K562 (cell line): Measurements from ENCODE around the gene CFAP58. TPM values are rescaled to one million over a fixed set of nuclear protein-coding genes. Genes with fewer than 3 reads are reported as not detected.
A peak's percentile ranks its signal among the peaks of the same experiment; 100 is the strongest.

Source experiments
- ATAC-seq: fragments of 200-7000 bp; cut with Tn5 transposase; 3 replicates; pipeline ENCODE4 v1.9.1; 2020; ENCODE audit warnings: moderate library complexity
- BruUV-seq: library from RNA; stranded (reverse); fragments of 400-500 nt; replicated peaks from 2 replicates; lab custom pipeline; 2021; lab: Mats Ljungman, UMichigan
- CTCF ChIA-PET: fragments of 300-600 bp; formaldehyde crosslinking; extraction: SDS; loops from one replicate; lab custom pipeline; 2021; ENCODE audit warnings: low intra/inter-chr PET ratio; lab: Yijun Ruan, JAX
- POLR2A ChIA-PET: fragments of 300-600, 350-650 bp; sonication (Branson Sonifier 250); formaldehyde crosslinking; extraction: SDS; loops from one replicate; lab custom pipeline; 2021; ENCODE audit warnings: antibody characterized with exemption, inconsistent platforms; lab: Yijun Ruan, JAX
- DNase-seq, 4 experiments: peaks; one replicate each; pipeline versions ENCODE4 v3.0.0 to v3.0.0-alpha.2; 2011 to 2018; ENCODE audit warnings: low spot score in 3 of 4, mixed read lengths in 3 of 4; ENCODE audit errors: extremely low read depth in 1 of 4
- FAIRE-seq: peaks from 2 replicates; lab custom pipeline; 2011; peaks lifted over from hg19 to GRCh38; lab: Jason Lieb, UNC
- H2AFZ ChIP-seq: 2 replicates; pipeline ENCODE4 v1.6.0; 2011; ENCODE audit warnings: low read depth, low read length, control low read depth, inconsistent platforms
- H3K27ac ChIP-seq: fragments of 200-600 bp; 3 replicates; pipeline ENCODE4 v1.8.0; 2011; ENCODE audit warnings: low read depth, mild to moderate bottlenecking, control low read depth, inconsistent platforms, low read length, moderate library complexity, mixed read lengths; ENCODE audit errors: extremely low read depth
- H3K27me3 ChIP-seq, 2 experiments: fragments of 300-600 bp in 1 of 2; 2 replicates in 1 of 2; 3 replicates in 1 of 2; pipeline versions ENCODE4 v1.6.0 to v1.8.0; 2011; ENCODE audit warnings: inconsistent platforms in 2 of 2, low read length in 2 of 2, mild to moderate bottlenecking in 1 of 2, mixed read lengths in 1 of 2, moderate library complexity in 1 of 2; ENCODE audit not compliant: control insufficient read depth in 2 of 2, insufficient read depth in 2 of 2
- H3K36me3 ChIP-seq: fragments of 300-600 bp; 3 replicates; pipeline ENCODE4 v1.8.0; 2011; ENCODE audit warnings: mild to moderate bottlenecking, low read length, inconsistent platforms; ENCODE audit not compliant: control insufficient read depth, insufficient read depth
- H3K4me1 ChIP-seq, 2 experiments: fragments of 200-600 bp in 1 of 2; replicated peaks in 1 of 2; 2 replicates in 1 of 2; 3 replicates in 1 of 2; pipeline versions ENCODE4 v1.5.1 to v1.8.0; 2011; ENCODE audit warnings: inconsistent platforms in 2 of 2, low read length in 2 of 2, mild to moderate bottlenecking in 1 of 2, mixed read lengths in 1 of 2, moderate library complexity in 1 of 2; ENCODE audit not compliant: control insufficient read depth in 2 of 2, insufficient read depth in 2 of 2
- H3K4me2 ChIP-seq: 2 replicates; pipeline ENCODE4 v1.6.1; 2011; ENCODE audit warnings: low read length, control low read depth, inconsistent platforms, mixed read lengths; ENCODE audit not compliant: insufficient read depth
- H3K4me3 ChIP-seq: fragments of 200-600 bp; sonication (generic), shearing (Covaris generic); 2 replicates; pipeline ENCODE4 v1.5.1; 2016; ENCODE audit warnings: control low read depth, inconsistent platforms
- H3K79me2 ChIP-seq: fragments of 200-600 bp; 3 replicates; pipeline ENCODE4 v1.8.0; 2011; ENCODE audit warnings: low read length, inconsistent platforms; ENCODE audit not compliant: control insufficient read depth, insufficient read depth
- H3K9ac ChIP-seq, 2 experiments: 2 replicates each; pipeline versions ENCODE4 v1.6.0 to v1.6.1; 2011; ENCODE audit warnings: low read depth in 2 of 2, low read length in 2 of 2, control low read depth in 1 of 2, inconsistent platforms in 1 of 2, mild to moderate bottlenecking in 1 of 2, mixed read lengths in 1 of 2; ENCODE audit not compliant: insufficient read depth in 1 of 2
- H3K9me1 ChIP-seq: one replicate; pipeline ENCODE4 v1.6.0; 2011; ENCODE audit warnings: inconsistent platforms, mild to moderate bottlenecking, low read length, moderate library complexity; ENCODE audit not compliant: control insufficient read depth, insufficient read depth
- H3K9me3 ChIP-seq: replicated peaks from 2 replicates; pipeline ENCODE4 v1.5.1; 2011; ENCODE audit warnings: low read depth, low read length, inconsistent platforms; ENCODE audit not compliant: control insufficient read depth, insufficient read depth
- H4K20me1 ChIP-seq: replicated peaks from 2 replicates; pipeline ENCODE4 v1.6.1; 2011; ENCODE audit warnings: low read length, inconsistent platforms, mixed read lengths; ENCODE audit not compliant: control insufficient read depth, insufficient read depth
- BMI1 ChIP-seq: fragments of 150-350 bp; IDR thresholded peaks from 2 replicates; pipeline ENCODE4 v1.6.1; 2014; ENCODE audit warnings: low read length
- BRF1 ChIP-seq: IDR thresholded peaks from 3 replicates; pipeline ENCODE4 v1.6.1; 2011; ENCODE audit warnings: borderline replicate concordance, mild to moderate bottlenecking; ENCODE audit not compliant: insufficient read length; ENCODE audit errors: extremely low read depth
- DPF2 ChIP-seq: fragments of 450-650 bp; IDR thresholded peaks from 2 replicates; pipeline ENCODE4 v1.6.1; 2016
- ETS2 ChIP-seq: IDR thresholded peaks from 2 replicates; pipeline ENCODE4 v1.6.1; 2016; ENCODE audit warnings: borderline replicate concordance, missing genetic modification characterization, mild to moderate bottlenecking, moderate library complexity, missing compliant biosample characterization; ENCODE audit not compliant: poor library complexity, severe bottlenecking
- FUS ChIP-seq: fragments of 200-400 bp; formaldehyde crosslinking; optimal IDR thresholded peaks from 2 replicates; pipeline ENCODE3; 2017; ENCODE audit warnings: low read depth, low read length
- MEIS2 ChIP-seq: fragments of 450-650 bp; IDR thresholded peaks from 2 replicates; pipeline ENCODE4 v1.6.1; 2014; ENCODE audit warnings: mild to moderate bottlenecking; ENCODE audit not compliant: partially characterized antibody
- NCOA1 ChIP-seq: fragments of 450-650 bp; IDR thresholded peaks from 2 replicates; pipeline ENCODE4 v1.6.1; 2016; ENCODE audit warnings: low read depth
- PHB2 ChIP-seq: fragments of 450-650 bp; IDR thresholded peaks from 2 replicates; pipeline ENCODE4 v1.6.1; 2017; ENCODE audit warnings: low read depth
- SAP30 ChIP-seq: fragments of 200-600 bp; sonication (generic); IDR thresholded peaks from 2 replicates; pipeline ENCODE4 v1.6.1; 2012; ENCODE audit warnings: borderline replicate concordance, low read depth, mild to moderate bottlenecking, moderate library complexity, low read length, control low read depth, inconsistent platforms; ENCODE audit not compliant: insufficient read depth, poor library complexity, severe bottlenecking
- SIX5 ChIP-seq, 2 experiments: IDR thresholded peaks; 2 replicates each; pipeline ENCODE4 v1.6.1; 2011; ENCODE audit warnings: low read length in 2 of 2, borderline replicate concordance in 1 of 2, low read depth in 1 of 2, mild to moderate bottlenecking in 1 of 2, moderate library complexity in 1 of 2; ENCODE audit not compliant: insufficient read depth in 1 of 2
- SMARCA4 ChIP-seq: fragments of 450-650 bp; IDR thresholded peaks from 2 replicates; pipeline ENCODE4 v1.6.1; 2016
- ZC3H11A ChIP-seq: IDR thresholded peaks from 2 replicates; pipeline ENCODE4 v1.6.1; 2012; ENCODE audit warnings: low read depth, low read length, improper control_type of control experiment
- ZFP1 ChIP-seq: fragments of 450-650 bp; formaldehyde crosslinking; IDR thresholded peaks from 2 replicates; pipeline ENCODE4 v1.4.0; 2020; ENCODE audit warnings: mild to moderate bottlenecking, mixed read lengths
- ZNF263 ChIP-seq: sonication (generic); formaldehyde crosslinking; IDR thresholded peaks from 2 replicates; pipeline ENCODE4 v1.8.0; 2022; ENCODE audit warnings: mild to moderate bottlenecking, missing genetic modification reagents, borderline replicate concordance
- WGBS: fragments of 100-300 bp; shearing (Covaris generic); methylation state at CpG from one replicate; pipeline ENCODE4 v1.1.6; 2016; ENCODE audit warnings: low coverage, mixed read lengths; ENCODE audit not compliant: insufficient coverage; ENCODE audit errors: missing lambda C conversion rate; 5-methylcytosine and 5-hydroxymethylcytosine counted together
- in situ Hi-C: fragments of 300-500 bp; cut with MboI; formaldehyde crosslinking; loops from 4 replicates; pipeline ENCODE4 v1.15.0; 2018; ENCODE audit warnings: inconsistent platforms, mixed read lengths
- intact Hi-C: fragments of 100-400 bp; cut with micrococcal nuclease; formaldehyde crosslinking; loops from 2 replicates; pipeline ENCODE4 v1.14.2; 2022
- polyA plus RNA-seq, 8 experiments: library from polyadenylated mRNA; depleted of rRNA in 4 of 8; stranded (reverse) in 5 of 8; unstranded in 3 of 8; fragments of >200 nt; fragmentation: Nextera tagmentation in 2 of 8; fragmentation: Illumina TruSeq in 1 of 8; extraction: Ambion mirVana in 2 of 8; extraction: Trizol in 1 of 8; gene quantifications; 2 replicates each; pipeline versions ENCODE4 v1.2.1 to v1.2.3, GENCODE V29; 2011 to 2014; ENCODE audit warnings: inconsistent platforms in 1 of 8, missing spikeins in 1 of 8
- total RNA-seq, 7 experiments: library from RNA; depleted of rRNA in 6 of 7; stranded (reverse); fragments of >200 nt in 6 of 7; fragmentation: Illumina TruSeq in 2 of 7; extraction: Trizol in 2 of 7; gene quantifications; 2 replicates each; pipeline versions ENCODE4 v1.2.1 to v1.2.3, GENCODE V29; 2011 to 2021; ENCODE audit warnings: low replicate concordance in 1 of 7
- TF ChIP-seq, protein P1 (sequence below): fragments of 250-450 bp; sonication (Bioruptor Pico); IDR thresholded peaks from 2 replicates; pipeline ENCODE4 v1.4.0; 2020; ENCODE audit warnings: mild to moderate bottlenecking
- TF ChIP-seq, protein P2 (sequence below): fragments of 250-450 bp; sonication (Bioruptor Pico); IDR thresholded peaks from 2 replicates; pipeline ENCODE4 v1.5.1; 2021; ENCODE audit warnings: mild to moderate bottlenecking
- TF ChIP-seq, protein P3 (sequence below): fragments of 200-800 bp; sonication (Bioruptor generic); IDR thresholded peaks from 2 replicates; pipeline ENCODE4 v1.6.1; 2017; ENCODE audit warnings: missing genetic modification characterization, missing compliant biosample characterization

CFAP58 gene
- total and polyA plus RNA-seq, 9 of the 15 experiments (the other 6 are each of a cell fraction or from before 2014, with no cell fraction given) = 0.08 to 2.0 (median 0.71) TPM

DNA sequence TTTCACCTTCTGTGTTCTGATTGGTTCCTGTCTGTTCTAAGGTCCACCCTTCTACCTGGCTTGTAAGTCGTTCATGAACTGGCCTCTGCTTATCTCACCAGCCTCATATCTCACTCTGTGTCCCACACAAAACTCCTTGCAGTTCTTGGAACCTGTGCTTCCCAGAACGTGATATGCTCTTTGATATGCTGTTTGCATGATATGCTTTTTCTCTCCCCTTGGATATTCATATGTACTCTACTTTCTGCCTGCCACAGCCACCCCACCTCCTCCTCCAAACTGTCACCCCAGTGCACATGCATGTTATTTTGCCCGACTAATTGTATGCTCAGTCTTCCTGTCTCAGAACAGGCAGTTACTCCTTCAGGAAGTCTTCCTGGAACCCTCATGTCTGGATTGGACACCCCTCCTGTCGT lies 13.5 kb upstream of the CFAP58 start:
- in situ Hi-C loops (loop anchor here (10.0 kb wide), 1 partner anchor 45 kb away; no protein-coding TSS in a partner anchor), intact Hi-C loops (no loop called here)
- Histone ChIP-seq H3K4me2 (peak overlapping the region; percentile 91), H3K36me3 (peaks cover 10% of the 10 kb centered on the region; the same call in 2 of the 3 replicates), H4K20me1 (0 out of 2 replicates have a peak, but pooled peaks cover 1% of the 10 kb centered on the region), H2AFZ (peak overlapping the region; percentile 72; the same call in 1 of the 2 replicates), H3K4me3 (peak overlapping the region; percentile 98), H3K79me2 (peaks cover 69% of the 10 kb centered on the region), H3K9me3 (no peaks in the 10 kb centered on the region), H3K9me1 (no peaks in the 10 kb centered on the region), H3K4me1 (peaks cover 4 to 33% of the 10 kb centered on the region in 2 experiments), H3K9ac (peak overlapping the region; percentile 79 to 87; a peak in 3 of 4 replicates), H3K27me3 (no peaks in the 10 kb centered on the region), H3K27ac (peak overlapping the region; percentile 98)
- ATAC-seq (peak; percentile 70), DNase-seq (peak; percentile 66 to 91 (median 81)), FAIRE-seq (peak; percentile 97)
- ChIA-PET CTCF (no interaction called here), POLR2A (interaction anchor here (1.0 to 1.4 kb wide), 2 partner anchors 14 to 84 kb away, joined by 3 to 5 read pairs; partner anchors contain the start of gene CFAP58)
- BruUV-seq = no TSS peak
- 0% methylated on average over 4 of the region's 4 CpGs for whole genome bisulfite sequencing
- no peak for TF ChIP-seq MEIS2
- TF ChIP-seq SIX5 (IDR thresholded peaks at IDR 0.05; ENCODE audit: borderline replicate concordance in 1 of 2, insufficient read depth in 1 of 2, low read depth in 1 of 2, low read length in 2 of 2) = no peak
- no peak for TF ChIP-seq ZFP1 (CRISPR knock-in tag)
- no peak for TF ChIP-seq ETS2
- TF ChIP-seq, protein P1, sequence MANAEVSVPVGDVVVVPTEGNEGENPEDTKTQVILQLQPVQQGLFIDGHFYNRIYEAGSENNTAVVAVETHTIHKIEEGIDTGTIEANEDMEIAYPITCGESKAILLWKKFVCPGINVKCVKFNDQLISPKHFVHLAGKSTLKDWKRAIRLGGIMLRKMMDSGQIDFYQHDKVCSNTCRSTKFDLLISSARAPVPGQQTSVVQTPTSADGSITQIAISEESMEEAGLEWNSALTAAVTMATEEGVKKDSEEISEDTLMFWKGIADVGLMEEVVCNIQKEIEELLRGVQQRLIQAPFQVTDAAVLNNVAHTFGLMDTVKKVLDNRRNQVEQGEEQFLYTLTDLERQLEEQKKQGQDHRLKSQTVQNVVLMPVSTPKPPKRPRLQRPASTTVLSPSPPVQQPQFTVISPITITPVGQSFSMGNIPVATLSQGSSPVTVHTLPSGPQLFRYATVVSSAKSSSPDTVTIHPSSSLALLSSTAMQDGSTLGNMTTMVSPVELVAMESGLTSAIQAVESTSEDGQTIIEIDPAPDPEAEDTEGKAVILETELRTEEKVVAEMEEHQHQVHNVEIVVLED = no peak
- TF ChIP-seq PHB2 = no peak
- TF ChIP-seq BRF1 = no peak
- no peak for TF ChIP-seq ZC3H11A
- TF ChIP-seq SAP30 = no peak
- TF ChIP-seq BMI1 = no peak
- TF ChIP-seq, protein P2, sequence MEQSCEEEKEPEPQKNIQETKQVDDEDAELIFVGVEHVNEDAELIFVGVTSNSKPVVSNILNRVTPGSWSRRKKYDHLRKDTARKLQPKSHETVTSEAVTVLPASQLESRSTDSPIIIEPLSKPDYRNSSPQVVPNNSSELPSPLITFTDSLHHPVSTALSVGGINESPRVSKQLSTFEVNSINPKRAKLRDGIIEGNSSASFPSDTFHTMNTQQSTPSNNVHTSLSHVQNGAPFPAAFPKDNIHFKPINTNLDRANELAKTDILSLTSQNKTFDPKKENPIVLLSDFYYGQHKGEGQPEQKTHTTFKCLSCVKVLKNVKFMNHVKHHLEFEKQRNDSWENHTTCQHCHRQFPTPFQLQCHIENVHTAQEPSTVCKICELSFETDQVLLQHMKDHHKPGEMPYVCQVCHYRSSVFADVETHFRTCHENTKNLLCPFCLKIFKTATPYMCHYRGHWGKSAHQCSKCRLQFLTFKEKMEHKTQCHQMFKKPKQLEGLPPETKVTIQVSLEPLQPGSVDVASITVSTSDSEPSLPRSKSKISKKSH (CRISPR knock-in tag) = no peak
- peak; percentile 67; the same call in 1 of the 2 replicates for TF ChIP-seq NCOA1
- TF ChIP-seq SMARCA4 = peak; percentile 91
- no peak for TF ChIP-seq ZNF263
- TF ChIP-seq DPF2 = peak; percentile 89
- TF ChIP-seq, protein P3, sequence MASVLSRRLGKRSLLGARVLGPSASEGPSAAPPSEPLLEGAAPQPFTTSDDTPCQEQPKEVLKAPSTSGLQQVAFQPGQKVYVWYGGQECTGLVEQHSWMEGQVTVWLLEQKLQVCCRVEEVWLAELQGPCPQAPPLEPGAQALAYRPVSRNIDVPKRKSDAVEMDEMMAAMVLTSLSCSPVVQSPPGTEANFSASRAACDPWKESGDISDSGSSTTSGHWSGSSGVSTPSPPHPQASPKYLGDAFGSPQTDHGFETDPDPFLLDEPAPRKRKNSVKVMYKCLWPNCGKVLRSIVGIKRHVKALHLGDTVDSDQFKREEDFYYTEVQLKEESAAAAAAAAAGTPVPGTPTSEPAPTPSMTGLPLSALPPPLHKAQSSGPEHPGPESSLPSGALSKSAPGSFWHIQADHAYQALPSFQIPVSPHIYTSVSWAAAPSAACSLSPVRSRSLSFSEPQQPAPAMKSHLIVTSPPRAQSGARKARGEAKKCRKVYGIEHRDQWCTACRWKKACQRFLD (CRISPR knock-in tag) = no peak
- no peak for TF ChIP-seq FUS
